ENCODE data around the gene POLR2I. TPM values are rescaled to one million over a fixed set of nuclear protein-coding genes. Genes with fewer than 3 reads are reported as not detected.
A peak's percentile ranks its signal among the peaks of the same experiment; 100 is the strongest.

The POLR2I gene
- total and polyA plus RNA-seq, 2 donors (not counting 1 experiment from before 2014, with no cell fraction given): 33.4 to 39.1 TPM

DNA sequence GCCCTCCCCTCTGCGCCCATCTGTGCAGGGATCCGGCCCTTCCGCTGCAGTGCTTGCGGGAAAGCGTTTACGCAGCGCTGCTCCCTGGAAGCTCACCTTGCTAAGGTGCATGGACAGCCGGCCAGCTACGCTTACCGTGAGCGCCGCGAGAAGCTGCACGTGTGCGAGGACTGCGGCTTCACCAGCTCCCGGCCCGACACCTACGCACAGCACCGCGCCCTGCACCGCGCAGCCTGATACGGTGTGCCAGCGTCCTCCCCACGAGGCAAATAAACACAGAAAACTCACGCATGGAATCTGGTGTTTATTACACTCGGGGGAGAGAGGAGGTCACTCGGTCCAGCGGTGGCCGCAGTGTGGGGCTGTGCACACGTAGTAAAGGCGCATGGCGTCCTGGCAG is 1.2 kb downstream of the POLR2I start:
- Histone ChIP-seq H3K79me2 (ENCODE audit: control insufficient read depth, insufficient read depth, low read length) (peaks cover 40% of the 10 kb centered on the region), H3K4me2 (replicated peaks; ENCODE audit: low read depth, low read length, poor library complexity, severe bottlenecking) (peak overlapping the region; percentile 80), H4K20me1 (ENCODE audit: control insufficient read depth, insufficient read depth, low read length, poor library complexity, severe bottlenecking) (peaks cover 7% of the 10 kb centered on the region), H3K27ac (ENCODE audit: low read length in 2 of 2) (no peak overlapping the region), H3K4me1 (ENCODE audit: control insufficient read depth in 2 of 2, insufficient read depth in 2 of 2, low read length in 2 of 2) (peaks cover 16 to 23% of the 10 kb centered on the region in 2 donors), H3K27me3 (replicated peaks in 1 of 4; ENCODE audit: control extremely low read depth in 1 of 4, control insufficient read depth in 3 of 4, insufficient read depth in 4 of 4, low read length in 3 of 4) (no peaks in the 10 kb centered on the region), H3K9me3 (ENCODE audit: control extremely low read depth in 1 of 3, control insufficient read depth in 2 of 3, insufficient read depth in 1 of 3, low read length in 2 of 3) (peaks cover 0 to 6% (median 0%) of the 10 kb centered on the region in 3 donors), H3K36me3 (replicated peaks in 1 of 2; ENCODE audit: control extremely low read depth in 1 of 2, control insufficient read depth in 1 of 2, extremely low read depth in 1 of 2, insufficient read depth in 2 of 2, low read length in 1 of 2) (peaks cover 0 to 19% of the 10 kb centered on the region in 2 experiments), H2AFZ (ENCODE audit: insufficient read depth, low read depth, low read length, poor library complexity, severe bottlenecking) (no peak overlapping the region), H3K4me3 (ENCODE audit: control extremely low read depth in 1 of 5, extremely low read depth in 1 of 5, insufficient read depth in 1 of 5, low read depth in 2 of 5, low read length in 4 of 5) (no peak overlapping the region), H3K9ac (ENCODE audit: low read length) (no peak overlapping the region)
- WGBS (ENCODE audit: insufficient coverage): 97% methylated on average over 34 of the region's 34 CpGs
- ChIA-PET POLR2A (interaction anchor here (3.4 kb wide), 1 partner anchor 59 kb away, joined by 22 read pairs; the partner anchor contains the start of genes THAP8 and WDR62), CTCF (no interaction called here)
- no peak for ATAC-seq (ENCODE audit: low read depth)
- Mint-ChIP-seq H3K4me3 (peak overlapping the region; percentile 95), H3K27ac (peak overlapping the region; percentile 75), H3K9me3 (ENCODE audit: insufficient read depth) (no peaks in the 10 kb centered on the region), H3K27me3 (no peaks in the 10 kb centered on the region), H3K4me1 (peaks cover 40% of the 10 kb centered on the region)
- no peak for DNase-seq
- TF ChIP-seq, protein P1, sequence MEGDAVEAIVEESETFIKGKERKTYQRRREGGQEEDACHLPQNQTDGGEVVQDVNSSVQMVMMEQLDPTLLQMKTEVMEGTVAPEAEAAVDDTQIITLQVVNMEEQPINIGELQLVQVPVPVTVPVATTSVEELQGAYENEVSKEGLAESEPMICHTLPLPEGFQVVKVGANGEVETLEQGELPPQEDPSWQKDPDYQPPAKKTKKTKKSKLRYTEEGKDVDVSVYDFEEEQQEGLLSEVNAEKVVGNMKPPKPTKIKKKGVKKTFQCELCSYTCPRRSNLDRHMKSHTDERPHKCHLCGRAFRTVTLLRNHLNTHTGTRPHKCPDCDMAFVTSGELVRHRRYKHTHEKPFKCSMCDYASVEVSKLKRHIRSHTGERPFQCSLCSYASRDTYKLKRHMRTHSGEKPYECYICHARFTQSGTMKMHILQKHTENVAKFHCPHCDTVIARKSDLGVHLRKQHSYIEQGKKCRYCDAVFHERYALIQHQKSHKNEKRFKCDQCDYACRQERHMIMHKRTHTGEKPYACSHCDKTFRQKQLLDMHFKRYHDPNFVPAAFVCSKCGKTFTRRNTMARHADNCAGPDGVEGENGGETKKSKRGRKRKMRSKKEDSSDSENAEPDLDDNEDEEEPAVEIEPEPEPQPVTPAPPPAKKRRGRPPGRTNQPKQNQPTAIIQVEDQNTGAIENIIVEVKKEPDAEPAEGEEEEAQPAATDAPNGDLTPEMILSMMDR (IDR thresholded peaks at IDR 0.05): no peak
- TF ChIP-seq EZH2 (IDR thresholded peaks at IDR 0.05; ENCODE audit: borderline replicate concordance, insufficient read depth, low read depth, low read length, poor library complexity, severe bottlenecking): no peak
- intact Hi-C loops (cut with micrococcal nuclease): loop anchor here (10.0 kb wide), 1 partner anchor 469 kb away; the partner anchor contains the start of genes COX6B1 and ETV2

DNA sequence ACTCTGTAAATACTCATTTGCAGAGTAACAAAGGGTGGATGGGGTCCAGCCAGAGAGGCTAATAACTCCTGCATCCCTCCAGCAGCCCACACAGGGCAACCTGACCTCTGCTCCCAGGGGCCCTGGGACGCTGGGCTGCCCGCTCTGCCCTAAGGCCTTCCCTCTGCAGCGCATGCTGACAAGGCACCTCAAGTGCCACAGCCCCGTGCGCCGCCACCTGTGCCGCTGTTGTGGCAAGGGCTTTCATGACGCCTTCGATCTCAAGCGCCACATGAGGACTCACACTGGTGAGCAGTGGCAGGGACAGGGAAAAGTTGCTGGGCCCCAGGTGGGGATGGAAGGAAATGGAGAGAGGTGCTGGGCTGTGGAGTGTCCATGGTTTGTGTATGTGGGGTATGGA is 2.0 kb downstream of the POLR2I start:
- H3K4me3 ChIP-seq (ENCODE audit: control extremely low read depth in 1 of 5, extremely low read depth in 1 of 5, insufficient read depth in 1 of 5, low read depth in 2 of 5, low read length in 4 of 5): no peak overlapping the region
- peaks cover 0 to 6% (median 0%) of the 10 kb centered on the region in 3 donors for H3K9me3 ChIP-seq (ENCODE audit: control extremely low read depth in 1 of 3, control insufficient read depth in 2 of 3, insufficient read depth in 1 of 3, low read length in 2 of 3)
- no peaks in the 10 kb centered on the region for H3K9me3 Mint-ChIP-seq (ENCODE audit: insufficient read depth)
- H3K27me3 Mint-ChIP-seq: no peaks in the 10 kb centered on the region
- ChIA-PET CTCF (no interaction called here), POLR2A (no interaction called here)
- ATAC-seq (ENCODE audit: low read depth) (no peak), DNase-seq (no peak)
- peaks cover 16 to 23% of the 10 kb centered on the region in 2 donors for H3K4me1 ChIP-seq (ENCODE audit: control insufficient read depth in 2 of 2, insufficient read depth in 2 of 2, low read length in 2 of 2)
- WGBS (ENCODE audit: insufficient coverage): 95% methylated on average over 10 of the region's 10 CpGs
- no peak overlapping the region for H3K9ac ChIP-seq (ENCODE audit: low read length)
- H3K36me3 ChIP-seq (replicated peaks in 1 of 2; ENCODE audit: control extremely low read depth in 1 of 2, control insufficient read depth in 1 of 2, extremely low read depth in 1 of 2, insufficient read depth in 2 of 2, low read length in 1 of 2): peaks cover 0 to 14% of the 10 kb centered on the region in 2 experiments
- H3K4me2 ChIP-seq (replicated peaks; ENCODE audit: low read depth, low read length, poor library complexity, severe bottlenecking): no peak overlapping the region
- H3K4me3 Mint-ChIP-seq: peak overlapping the region; percentile 71
- H3K27me3 ChIP-seq (replicated peaks in 1 of 4; ENCODE audit: control extremely low read depth in 1 of 4, control insufficient read depth in 3 of 4, insufficient read depth in 4 of 4, low read length in 3 of 4): no peaks in the 10 kb centered on the region
- no peak overlapping the region for H3K27ac ChIP-seq (ENCODE audit: low read length in 2 of 2)
- intact Hi-C loops (cut with micrococcal nuclease): loop anchor here (10.0 kb wide), 1 partner anchor 468 kb away; the partner anchor contains the start of genes COX6B1 and ETV2
- H4K20me1 ChIP-seq (ENCODE audit: control insufficient read depth, insufficient read depth, low read length, poor library complexity, severe bottlenecking): peaks cover 7% of the 10 kb centered on the region
- H3K79me2 ChIP-seq (ENCODE audit: control insufficient read depth, insufficient read depth, low read length): peaks cover 32% of the 10 kb centered on the region
- peak overlapping the region; percentile 48 for H3K27ac Mint-ChIP-seq
- TF ChIP-seq, protein P1 (IDR thresholded peaks at IDR 0.05): no peak
- no peak for TF ChIP-seq EZH2 (IDR thresholded peaks at IDR 0.05; ENCODE audit: borderline replicate concordance, insufficient read depth, low read depth, low read length, poor library complexity, severe bottlenecking)
- H2AFZ ChIP-seq (ENCODE audit: insufficient read depth, low read depth, low read length, poor library complexity, severe bottlenecking): no peak overlapping the region
- H3K4me1 Mint-ChIP-seq: peaks cover 37% of the 10 kb centered on the region
